Sigmoid colon (tissue), 4 donors: Measurements from ENCODE around the gene SMIM44.

Source experiments
- EP300 ChIP-seq, 4 donors: sonication (generic); formaldehyde crosslinking; IDR thresholded peaks; one replicate each; pipeline ENCODE4 v1.6.1; 2017; ENCODE audit warnings: antibody characterized with exemption in 4 of 4
- TF ChIP-seq, protein P1 (sequence below), 4 experiments: fragments of 450-650 bp in 3 of 4; fragments of 200-600 bp in 1 of 4; IDR thresholded peaks; one replicate each; pipeline ENCODE4 v1.5.1; 2016 to 2019; ENCODE audit warnings: antibody characterized with exemption in 4 of 4, mild to moderate bottlenecking in 3 of 4, moderate library complexity in 2 of 4

- no peak for TF ChIP-seq EP300 (IDR thresholded peaks at IDR 0.05)
- TF ChIP-seq, protein P1, sequence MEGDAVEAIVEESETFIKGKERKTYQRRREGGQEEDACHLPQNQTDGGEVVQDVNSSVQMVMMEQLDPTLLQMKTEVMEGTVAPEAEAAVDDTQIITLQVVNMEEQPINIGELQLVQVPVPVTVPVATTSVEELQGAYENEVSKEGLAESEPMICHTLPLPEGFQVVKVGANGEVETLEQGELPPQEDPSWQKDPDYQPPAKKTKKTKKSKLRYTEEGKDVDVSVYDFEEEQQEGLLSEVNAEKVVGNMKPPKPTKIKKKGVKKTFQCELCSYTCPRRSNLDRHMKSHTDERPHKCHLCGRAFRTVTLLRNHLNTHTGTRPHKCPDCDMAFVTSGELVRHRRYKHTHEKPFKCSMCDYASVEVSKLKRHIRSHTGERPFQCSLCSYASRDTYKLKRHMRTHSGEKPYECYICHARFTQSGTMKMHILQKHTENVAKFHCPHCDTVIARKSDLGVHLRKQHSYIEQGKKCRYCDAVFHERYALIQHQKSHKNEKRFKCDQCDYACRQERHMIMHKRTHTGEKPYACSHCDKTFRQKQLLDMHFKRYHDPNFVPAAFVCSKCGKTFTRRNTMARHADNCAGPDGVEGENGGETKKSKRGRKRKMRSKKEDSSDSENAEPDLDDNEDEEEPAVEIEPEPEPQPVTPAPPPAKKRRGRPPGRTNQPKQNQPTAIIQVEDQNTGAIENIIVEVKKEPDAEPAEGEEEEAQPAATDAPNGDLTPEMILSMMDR (IDR thresholded peaks at IDR 0.05): no peak
Observed at GRCh38 chr19:3512562-3513228, 29.5 kb upstream of the SMIM44 start.
